GM12801 (cell line): ENCODE measurements around the gene ESYT2.

ENCODE experiments used
- CTCF ChIP-seq: IDR thresholded peaks from one replicate; pipeline ENCODE4 v1.5.1; 2011; ENCODE audit warnings: control low read depth; ENCODE audit not compliant: insufficient read length; ENCODE audit errors: extremely low read depth

The ESYT2 gene

GRCh38 chr7:158724658-158725505 lies 104.4 kb downstream of the ESYT2 start:
- no peak for TF ChIP-seq CTCF

GRCh38 chr7:158723714-158724385 lies 105.5 kb downstream of the ESYT2 start:
- no peak for TF ChIP-seq CTCF

- TF ChIP-seq CTCF = no peak
Measured at GRCh38 chr7:158723266-158723665, 106.0 kb downstream of the ESYT2 start.

GRCh38 chr7:158722574-158723237 lies 106.6 kb downstream of the ESYT2 start:
- TF ChIP-seq CTCF = no peak

DNA sequence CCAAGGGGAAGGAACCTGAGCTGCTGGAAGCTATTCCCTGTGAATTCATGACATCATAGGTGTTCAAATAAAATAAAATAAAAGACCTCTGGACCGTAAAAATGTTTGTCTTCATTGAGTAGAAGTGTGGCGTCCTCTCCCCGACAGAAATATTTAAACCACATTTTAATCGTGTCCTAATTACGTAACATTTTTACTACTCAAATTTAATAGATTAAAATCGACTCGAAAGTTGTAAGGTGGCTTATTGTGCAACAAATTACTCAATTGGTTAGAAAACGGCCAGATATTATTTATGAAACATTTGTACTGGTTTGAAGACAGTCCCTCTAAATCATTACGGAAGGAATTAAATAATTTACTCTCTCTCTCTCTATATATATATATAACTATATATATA lies 109.2 kb downstream of the ESYT2 start:
- no peak for TF ChIP-seq CTCF

GRCh38 chr7:158716802-158717201 lies 112.5 kb downstream of the ESYT2 start:
- TF ChIP-seq CTCF = no peak

DNA sequence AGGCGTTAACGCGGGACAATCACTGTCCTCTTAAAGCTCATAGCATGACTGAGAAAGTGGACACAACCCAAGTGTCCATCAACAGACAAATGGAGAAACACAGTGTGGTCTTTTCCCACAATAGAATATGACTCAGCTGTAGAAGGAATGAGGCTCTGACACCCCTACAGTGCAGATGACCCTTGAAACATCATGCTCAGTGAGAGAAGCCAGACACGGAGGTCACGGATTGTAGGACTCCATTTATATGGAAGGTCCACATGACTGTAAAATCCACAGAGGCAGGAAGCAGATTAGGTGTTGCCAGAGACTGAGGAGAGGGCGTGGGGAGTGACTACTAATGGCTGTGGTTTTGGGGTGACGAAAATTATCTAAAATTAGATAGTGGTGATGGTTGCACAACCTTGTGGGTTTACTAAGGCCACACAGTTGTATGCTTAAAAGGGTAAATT lies 118.6 kb downstream of the ESYT2 start:
- no peak for TF ChIP-seq CTCF
